Measurements from ENCODE around the gene SFRP5. TPM values are rescaled to one million over a fixed set of nuclear protein-coding genes. Genes with fewer than 3 reads are reported as not detected.

The SFRP5 gene
- total RNA-seq, 1 donor from 2014 or later = 0.16 TPM

GRCh38 chr10:97801422-97801821, 29.6 kb upstream of the SFRP5 start:
- TF ChIP-seq CTCF (IDR thresholded peaks at IDR 0.05; ENCODE audit: insufficient read depth, low read depth, low read length) = no peak
- no peak for TF ChIP-seq EZH2 (IDR thresholded peaks at IDR 0.05; ENCODE audit: insufficient read depth, low read length)
- peaks cover 4% of the 10 kb centered on the region for H3K27me3 ChIP-seq (ENCODE audit: insufficient read depth, low read length)
- Mint-ChIP-seq H3K9me3 (ENCODE audit: unreplicated experiment) (peaks cover 17% of the 10 kb centered on the region), H3K27me3 (ENCODE audit: low read depth, unreplicated experiment) (peaks cover 33% of the 10 kb centered on the region), H3K4me3 (ENCODE audit: unreplicated experiment) (no peak overlapping the region), H3K36me3 (ENCODE audit: low read depth, unreplicated experiment) (peaks cover 3% of the 10 kb centered on the region), H3K4me1 (ENCODE audit: low read depth, unreplicated experiment) (no peaks in the 10 kb centered on the region), H3K27ac (ENCODE audit: unreplicated experiment) (no peak overlapping the region)
- DNase-seq (ENCODE audit: low read depth) (no peak), FAIRE-seq (no peak)
- H3K27ac ChIP-seq (ENCODE audit: low read depth, low read length) = no peak overlapping the region
- H2AFZ ChIP-seq (ENCODE audit: low read depth, low read length) = no peak overlapping the region
- H3K4me3 ChIP-seq (ENCODE audit: insufficient read depth, low read depth, low read length) = no peak overlapping the region
- no peak overlapping the region for H3K9ac ChIP-seq (ENCODE audit: low read length)
- peaks cover 4% of the 10 kb centered on the region for H3K9me3 ChIP-seq (ENCODE audit: insufficient read depth, low read depth, low read length)
- H3K36me3 ChIP-seq (ENCODE audit: insufficient read depth, low read length) = no peaks in the 10 kb centered on the region
- no peaks in the 10 kb centered on the region for H4K20me1 ChIP-seq (ENCODE audit: insufficient read depth, low read length)
- H3K4me1 ChIP-seq (ENCODE audit: insufficient read depth, low read length) = no peaks in the 10 kb centered on the region
- H3K4me2 ChIP-seq (ENCODE audit: low read length) = no peak overlapping the region
- no peaks in the 10 kb centered on the region for H3K79me2 ChIP-seq (ENCODE audit: insufficient read depth, low read length)

GRCh38 chr10:97800474-97800873, 28.7 kb upstream of the SFRP5 start:
- H3K4me3 ChIP-seq (ENCODE audit: insufficient read depth, low read depth, low read length) = no peak overlapping the region
- no peak overlapping the region for H3K27ac ChIP-seq (ENCODE audit: low read depth, low read length)
- TF ChIP-seq CTCF (IDR thresholded peaks at IDR 0.05; ENCODE audit: insufficient read depth, low read depth, low read length) = no peak
- TF ChIP-seq EZH2 (IDR thresholded peaks at IDR 0.05; ENCODE audit: insufficient read depth, low read length) = no peak
- Mint-ChIP-seq H3K27me3 (ENCODE audit: low read depth, unreplicated experiment) (peaks cover 33% of the 10 kb centered on the region), H3K4me1 (ENCODE audit: low read depth, unreplicated experiment) (no peaks in the 10 kb centered on the region), H3K36me3 (ENCODE audit: low read depth, unreplicated experiment) (peaks cover 3% of the 10 kb centered on the region), H3K9me3 (ENCODE audit: unreplicated experiment) (peaks cover 17% of the 10 kb centered on the region), H3K4me3 (ENCODE audit: unreplicated experiment) (no peak overlapping the region), H3K27ac (ENCODE audit: unreplicated experiment) (no peak overlapping the region)
- no peak overlapping the region for H3K4me2 ChIP-seq (ENCODE audit: low read length)
- H2AFZ ChIP-seq (ENCODE audit: low read depth, low read length) = no peak overlapping the region
- no peak for FAIRE-seq
- no peak overlapping the region for H3K9ac ChIP-seq (ENCODE audit: low read length)
- H3K36me3 ChIP-seq (ENCODE audit: insufficient read depth, low read length) = no peaks in the 10 kb centered on the region
- peaks cover 4% of the 10 kb centered on the region for H3K9me3 ChIP-seq (ENCODE audit: insufficient read depth, low read depth, low read length)
- no peaks in the 10 kb centered on the region for H3K79me2 ChIP-seq (ENCODE audit: insufficient read depth, low read length)
- DNase-seq (ENCODE audit: low read depth) = no peak
- no peaks in the 10 kb centered on the region for H4K20me1 ChIP-seq (ENCODE audit: insufficient read depth, low read length)
- no peaks in the 10 kb centered on the region for H3K4me1 ChIP-seq (ENCODE audit: insufficient read depth, low read length)
- peaks cover 5% of the 10 kb centered on the region for H3K27me3 ChIP-seq (ENCODE audit: insufficient read depth, low read length)

- Histone ChIP-seq H3K9me3 (ENCODE audit: insufficient read depth, low read depth, low read length) (peaks cover 4% of the 10 kb centered on the region), H3K27ac (ENCODE audit: low read depth, low read length) (no peak overlapping the region), H2AFZ (ENCODE audit: low read depth, low read length) (no peak overlapping the region), H3K4me2 (ENCODE audit: low read length) (no peak overlapping the region), H3K4me1 (ENCODE audit: insufficient read depth, low read length) (no peaks in the 10 kb centered on the region), H4K20me1 (ENCODE audit: insufficient read depth, low read length) (no peaks in the 10 kb centered on the region), H3K79me2 (ENCODE audit: insufficient read depth, low read length) (no peaks in the 10 kb centered on the region), H3K36me3 (ENCODE audit: insufficient read depth, low read length) (no peaks in the 10 kb centered on the region), H3K4me3 (ENCODE audit: insufficient read depth, low read depth, low read length) (no peak overlapping the region), H3K9ac (ENCODE audit: low read length) (no peak overlapping the region), H3K27me3 (ENCODE audit: insufficient read depth, low read length) (peaks cover 5% of the 10 kb centered on the region)
- FAIRE-seq (no peak), DNase-seq (ENCODE audit: low read depth) (no peak)
- no peak for TF ChIP-seq EZH2 (IDR thresholded peaks at IDR 0.05; ENCODE audit: insufficient read depth, low read length)
- TF ChIP-seq CTCF (IDR thresholded peaks at IDR 0.05; ENCODE audit: insufficient read depth, low read depth, low read length) = no peak
- no peak overlapping the region for H3K4me3 Mint-ChIP-seq (ENCODE audit: unreplicated experiment)
- H3K27me3 Mint-ChIP-seq (ENCODE audit: low read depth, unreplicated experiment) = peaks cover 34% of the 10 kb centered on the region
- H3K36me3 Mint-ChIP-seq (ENCODE audit: low read depth, unreplicated experiment) = peaks cover 3% of the 10 kb centered on the region
- peaks cover 17% of the 10 kb centered on the region for H3K9me3 Mint-ChIP-seq (ENCODE audit: unreplicated experiment)
- no peak overlapping the region for H3K27ac Mint-ChIP-seq (ENCODE audit: unreplicated experiment)
- H3K4me1 Mint-ChIP-seq (ENCODE audit: low read depth, unreplicated experiment) = no peaks in the 10 kb centered on the region
Measured at GRCh38 chr10:97798958-97799610, 27.3 kb upstream of the SFRP5 start.

All from astrocyte (in vitro differentiated cells and primary cell).